ENCODE measurements around the gene CDH24.

DNA sequence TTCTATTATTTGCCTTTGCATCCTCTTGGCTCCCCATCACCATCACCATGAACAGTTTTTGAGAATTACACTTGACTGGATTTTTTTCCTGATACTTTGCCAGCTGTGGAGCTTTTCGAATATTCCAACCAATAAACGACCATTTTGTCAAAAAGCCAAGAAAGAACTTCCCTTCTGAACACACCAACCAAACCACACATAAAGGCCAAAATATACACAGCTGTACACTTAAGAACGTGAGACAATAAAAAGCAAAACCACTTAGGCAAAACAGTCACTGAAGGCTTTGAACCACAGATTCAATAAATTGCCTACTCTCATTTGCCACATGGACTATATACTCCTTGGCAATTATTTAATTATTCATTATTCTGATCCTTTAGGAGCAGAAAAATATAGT lies 48.5 kb downstream of the CDH24 start:
- TF ChIP-seq, protein P1, sequence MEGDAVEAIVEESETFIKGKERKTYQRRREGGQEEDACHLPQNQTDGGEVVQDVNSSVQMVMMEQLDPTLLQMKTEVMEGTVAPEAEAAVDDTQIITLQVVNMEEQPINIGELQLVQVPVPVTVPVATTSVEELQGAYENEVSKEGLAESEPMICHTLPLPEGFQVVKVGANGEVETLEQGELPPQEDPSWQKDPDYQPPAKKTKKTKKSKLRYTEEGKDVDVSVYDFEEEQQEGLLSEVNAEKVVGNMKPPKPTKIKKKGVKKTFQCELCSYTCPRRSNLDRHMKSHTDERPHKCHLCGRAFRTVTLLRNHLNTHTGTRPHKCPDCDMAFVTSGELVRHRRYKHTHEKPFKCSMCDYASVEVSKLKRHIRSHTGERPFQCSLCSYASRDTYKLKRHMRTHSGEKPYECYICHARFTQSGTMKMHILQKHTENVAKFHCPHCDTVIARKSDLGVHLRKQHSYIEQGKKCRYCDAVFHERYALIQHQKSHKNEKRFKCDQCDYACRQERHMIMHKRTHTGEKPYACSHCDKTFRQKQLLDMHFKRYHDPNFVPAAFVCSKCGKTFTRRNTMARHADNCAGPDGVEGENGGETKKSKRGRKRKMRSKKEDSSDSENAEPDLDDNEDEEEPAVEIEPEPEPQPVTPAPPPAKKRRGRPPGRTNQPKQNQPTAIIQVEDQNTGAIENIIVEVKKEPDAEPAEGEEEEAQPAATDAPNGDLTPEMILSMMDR (IDR thresholded peaks at IDR 0.05; ENCODE audit: insufficient read depth, low read length): no peak
- TF ChIP-seq, protein P2, sequence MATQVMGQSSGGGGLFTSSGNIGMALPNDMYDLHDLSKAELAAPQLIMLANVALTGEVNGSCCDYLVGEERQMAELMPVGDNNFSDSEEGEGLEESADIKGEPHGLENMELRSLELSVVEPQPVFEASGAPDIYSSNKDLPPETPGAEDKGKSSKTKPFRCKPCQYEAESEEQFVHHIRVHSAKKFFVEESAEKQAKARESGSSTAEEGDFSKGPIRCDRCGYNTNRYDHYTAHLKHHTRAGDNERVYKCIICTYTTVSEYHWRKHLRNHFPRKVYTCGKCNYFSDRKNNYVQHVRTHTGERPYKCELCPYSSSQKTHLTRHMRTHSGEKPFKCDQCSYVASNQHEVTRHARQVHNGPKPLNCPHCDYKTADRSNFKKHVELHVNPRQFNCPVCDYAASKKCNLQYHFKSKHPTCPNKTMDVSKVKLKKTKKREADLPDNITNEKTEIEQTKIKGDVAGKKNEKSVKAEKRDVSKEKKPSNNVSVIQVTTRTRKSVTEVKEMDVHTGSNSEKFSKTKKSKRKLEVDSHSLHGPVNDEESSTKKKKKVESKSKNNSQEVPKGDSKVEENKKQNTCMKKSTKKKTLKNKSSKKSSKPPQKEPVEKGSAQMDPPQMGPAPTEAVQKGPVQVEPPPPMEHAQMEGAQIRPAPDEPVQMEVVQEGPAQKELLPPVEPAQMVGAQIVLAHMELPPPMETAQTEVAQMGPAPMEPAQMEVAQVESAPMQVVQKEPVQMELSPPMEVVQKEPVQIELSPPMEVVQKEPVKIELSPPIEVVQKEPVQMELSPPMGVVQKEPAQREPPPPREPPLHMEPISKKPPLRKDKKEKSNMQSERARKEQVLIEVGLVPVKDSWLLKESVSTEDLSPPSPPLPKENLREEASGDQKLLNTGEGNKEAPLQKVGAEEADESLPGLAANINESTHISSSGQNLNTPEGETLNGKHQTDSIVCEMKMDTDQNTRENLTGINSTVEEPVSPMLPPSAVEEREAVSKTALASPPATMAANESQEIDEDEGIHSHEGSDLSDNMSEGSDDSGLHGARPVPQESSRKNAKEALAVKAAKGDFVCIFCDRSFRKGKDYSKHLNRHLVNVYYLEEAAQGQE (IDR thresholded peaks at IDR 0.05; ENCODE audit: insufficient replicate concordance, low read depth): no peak
- TF ChIP-seq POLR2AphosphoS5 (IDR thresholded peaks at IDR 0.05; ENCODE audit: low read depth): no peak
- TF ChIP-seq GABPA (IDR thresholded peaks at IDR 0.05; ENCODE audit: low read depth): no peak

All from HL-60 (cell line).